DOHH2 (cell line): Measurements from ENCODE around the gene IFIH1.

Experiments used
- H3F3A ChIP-seq: fragments of 200-600 bp; sonication (generic), shearing (Covaris generic); 2 replicates; pipeline ENCODE4 v1.6.0; 2016; ENCODE audit warnings: antibody characterized with exemption, mild to moderate bottlenecking; ENCODE audit not compliant: control insufficient read depth, insufficient read depth
- H3K27ac ChIP-seq: fragments of 200-600 bp; sonication (generic); 2 replicates; pipeline ENCODE4 v1.5.1; 2014; ENCODE audit warnings: low read depth, mild to moderate bottlenecking, low read length, moderate library complexity
- H3K27me3 ChIP-seq: fragments of 200-600 bp; sonication (generic); 2 replicates; pipeline ENCODE4 v1.6.1; 2014; ENCODE audit warnings: mild to moderate bottlenecking, low read length, mixed read lengths; ENCODE audit not compliant: control insufficient read depth
- H3K36me3 ChIP-seq: fragments of 200-600 bp; sonication (generic); 2 replicates; pipeline ENCODE4 v1.6.1; 2014; ENCODE audit warnings: mild to moderate bottlenecking, low read length, moderate library complexity, mixed read lengths; ENCODE audit not compliant: control insufficient read depth
- H3K4me1 ChIP-seq: fragments of 200-600 bp; sonication (generic); 2 replicates; pipeline ENCODE4 v1.6.1; 2014; ENCODE audit warnings: mild to moderate bottlenecking, low read length, mixed read lengths; ENCODE audit not compliant: control insufficient read depth
- H3K4me2 ChIP-seq: fragments of 200-600 bp; sonication (generic); 2 replicates; pipeline ENCODE4 v1.6.0; 2014; ENCODE audit warnings: mild to moderate bottlenecking, low read length, moderate library complexity
- H3K4me3 ChIP-seq: fragments of 200-600 bp; sonication (generic); 2 replicates; pipeline ENCODE4 v1.5.1; 2014; ENCODE audit warnings: mild to moderate bottlenecking, low read length, mixed read lengths
- H3K79me2 ChIP-seq: fragments of 200-600 bp; sonication (generic); 2 replicates; pipeline ENCODE4 v1.6.1; 2014; ENCODE audit warnings: mild to moderate bottlenecking, low read length, mixed read lengths; ENCODE audit not compliant: control insufficient read depth
- H3K9me2 ChIP-seq: fragments of 200-600 bp; sonication (generic); replicated peaks from 2 replicates; pipeline ENCODE4 v1.6.1; 2014; ENCODE audit warnings: mild to moderate bottlenecking, low read length, mixed read lengths; ENCODE audit not compliant: control insufficient read depth
- H3K9me3 ChIP-seq: fragments of 200-600 bp; sonication (generic); 2 replicates; pipeline ENCODE4 v1.6.1; 2014; ENCODE audit warnings: antibody characterized with exemption, low read length, mixed read lengths; ENCODE audit not compliant: control insufficient read depth, insufficient read depth
- H4K20me1 ChIP-seq: fragments of 200-600 bp; sonication (generic); 2 replicates; pipeline ENCODE4 v1.6.0; 2014; ENCODE audit warnings: low read depth, mild to moderate bottlenecking, antibody characterized with exemption, low read length, moderate library complexity; ENCODE audit not compliant: control insufficient read depth, insufficient read depth
- EZH2phosphoT487 ChIP-seq: fragments of 200-600 bp; sonication (generic); IDR thresholded peaks from 2 replicates; pipeline ENCODE4 v1.6.1; 2017; ENCODE audit warnings: borderline replicate concordance, mild to moderate bottlenecking, antibody characterized with exemption, low read length, moderate library complexity, mixed read lengths
- TF ChIP-seq, protein P1 (sequence below): fragments of 200-600 bp; sonication (generic); IDR thresholded peaks from one replicate; pipeline ENCODE4 v1.5.1; 2014; ENCODE audit warnings: antibody characterized with exemption, mild to moderate bottlenecking, low read depth, low read length; ENCODE audit not compliant: poor library complexity, severe bottlenecking

Gene IFIH1

DNA sequence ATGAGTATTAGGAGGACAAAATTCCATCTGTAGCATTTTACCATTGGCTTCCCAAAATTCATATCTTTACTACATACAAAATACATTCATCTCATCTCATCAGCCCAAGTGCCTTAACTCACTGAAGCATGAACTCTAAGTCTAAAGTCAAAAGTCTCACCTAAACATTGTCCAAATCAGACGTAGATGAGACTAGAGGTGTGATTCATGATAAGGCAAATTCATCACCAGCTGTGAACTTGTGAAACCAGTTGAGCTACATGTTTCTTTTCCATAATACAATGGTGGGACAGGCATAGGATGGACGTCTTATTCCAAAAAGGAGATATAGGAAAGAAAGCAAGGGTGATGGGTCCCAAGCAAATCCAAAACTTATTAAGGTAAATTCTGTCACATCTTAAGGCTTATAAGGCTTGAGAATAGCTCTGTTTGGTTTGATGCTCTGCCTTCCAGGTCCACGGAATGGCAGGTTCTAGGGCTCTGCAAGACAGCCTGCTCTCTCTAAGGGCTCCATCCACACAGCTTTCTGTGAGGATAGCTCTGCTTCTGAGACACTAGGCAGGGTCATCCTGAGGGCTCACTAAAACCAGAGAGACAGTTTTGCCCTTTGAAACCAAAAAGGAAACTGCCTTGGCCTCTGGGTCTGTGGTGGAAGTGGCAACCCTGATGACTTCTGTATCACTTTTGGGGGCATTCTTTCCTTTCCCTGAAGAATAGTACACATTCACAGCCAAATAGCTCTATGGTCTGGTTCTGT lies 9.6 kb downstream of the IFIH1 start:
- Histone ChIP-seq H3K36me3 (no peaks in the 10 kb centered on the region), H3K27ac (no peak overlapping the region), H4K20me1 (no peaks in the 10 kb centered on the region), H3K27me3 (peaks cover 6% of the 10 kb centered on the region; the same call in 1 of the 2 replicates), H3K9me2 (no peaks in the 10 kb centered on the region), H3K4me2 (no peak overlapping the region), H3K4me3 (no peak overlapping the region), H3F3A (no peaks in the 10 kb centered on the region), H3K9me3 (no peaks in the 10 kb centered on the region), H3K79me2 (no peaks in the 10 kb centered on the region), H3K4me1 (no peaks in the 10 kb centered on the region)
- no peak for TF ChIP-seq EZH2phosphoT487
- TF ChIP-seq, protein P1, sequence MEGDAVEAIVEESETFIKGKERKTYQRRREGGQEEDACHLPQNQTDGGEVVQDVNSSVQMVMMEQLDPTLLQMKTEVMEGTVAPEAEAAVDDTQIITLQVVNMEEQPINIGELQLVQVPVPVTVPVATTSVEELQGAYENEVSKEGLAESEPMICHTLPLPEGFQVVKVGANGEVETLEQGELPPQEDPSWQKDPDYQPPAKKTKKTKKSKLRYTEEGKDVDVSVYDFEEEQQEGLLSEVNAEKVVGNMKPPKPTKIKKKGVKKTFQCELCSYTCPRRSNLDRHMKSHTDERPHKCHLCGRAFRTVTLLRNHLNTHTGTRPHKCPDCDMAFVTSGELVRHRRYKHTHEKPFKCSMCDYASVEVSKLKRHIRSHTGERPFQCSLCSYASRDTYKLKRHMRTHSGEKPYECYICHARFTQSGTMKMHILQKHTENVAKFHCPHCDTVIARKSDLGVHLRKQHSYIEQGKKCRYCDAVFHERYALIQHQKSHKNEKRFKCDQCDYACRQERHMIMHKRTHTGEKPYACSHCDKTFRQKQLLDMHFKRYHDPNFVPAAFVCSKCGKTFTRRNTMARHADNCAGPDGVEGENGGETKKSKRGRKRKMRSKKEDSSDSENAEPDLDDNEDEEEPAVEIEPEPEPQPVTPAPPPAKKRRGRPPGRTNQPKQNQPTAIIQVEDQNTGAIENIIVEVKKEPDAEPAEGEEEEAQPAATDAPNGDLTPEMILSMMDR = no peak

DNA sequence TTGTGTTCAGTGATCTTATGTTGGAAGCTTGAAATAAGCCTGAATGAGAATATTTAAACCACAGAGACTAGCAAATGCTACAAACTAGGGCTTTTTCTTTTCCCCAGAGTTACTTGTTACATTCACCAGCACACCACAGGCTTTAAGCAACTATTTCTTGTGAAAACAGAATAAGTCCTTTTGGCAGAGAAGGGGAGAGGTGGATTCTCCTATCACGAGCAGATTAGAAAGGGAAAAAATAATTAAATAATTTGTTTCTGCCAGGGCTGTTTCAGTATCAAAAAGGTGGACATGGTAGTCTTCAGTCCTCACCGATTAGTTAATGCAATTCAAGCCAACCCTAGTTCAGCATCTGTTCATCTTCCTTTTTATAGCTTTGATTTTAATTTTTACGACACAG lies 12.6 kb downstream of the IFIH1 start:
- TF ChIP-seq, protein P1 = no peak
- TF ChIP-seq EZH2phosphoT487 = no peak
- Histone ChIP-seq H3K9me2 (no peaks in the 10 kb centered on the region), H3K9me3 (no peaks in the 10 kb centered on the region), H3K4me2 (no peak overlapping the region), H4K20me1 (no peaks in the 10 kb centered on the region), H3F3A (no peaks in the 10 kb centered on the region), H3K4me1 (no peaks in the 10 kb centered on the region), H3K79me2 (no peaks in the 10 kb centered on the region), H3K27ac (no peak overlapping the region), H3K36me3 (no peaks in the 10 kb centered on the region), H3K27me3 (no peaks in the 10 kb centered on the region), H3K4me3 (no peak overlapping the region)

DNA sequence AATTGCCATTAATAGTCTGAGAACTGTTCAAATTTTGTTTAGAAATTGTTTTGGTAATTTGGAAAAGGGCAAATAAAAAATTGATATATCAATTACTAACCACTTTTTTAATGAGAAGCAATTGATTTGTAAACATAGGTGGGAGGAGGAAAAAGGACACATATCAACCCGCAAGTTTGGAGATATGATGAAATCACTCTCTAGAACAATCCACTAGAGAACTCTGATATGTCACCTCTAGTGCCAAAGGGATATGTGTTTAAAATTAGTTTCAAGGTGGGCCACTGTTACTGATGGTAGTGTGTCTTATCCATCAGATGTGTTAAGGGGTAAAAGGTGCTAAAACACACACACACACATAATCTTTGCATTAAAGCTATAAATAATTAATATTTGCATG lies 16.6 kb downstream of the IFIH1 start:
- H3K27me3 ChIP-seq = no peaks in the 10 kb centered on the region
- TF ChIP-seq, protein P1 = no peak
- TF ChIP-seq EZH2phosphoT487 = no peak

More for the DNA sequence above, 16.6 kb downstream of the IFIH1 start:
- H3K9me3 ChIP-seq = no peaks in the 10 kb centered on the region
- H4K20me1 ChIP-seq = no peaks in the 10 kb centered on the region
- no peaks in the 10 kb centered on the region for H3K4me1 ChIP-seq
- H3K27ac ChIP-seq = no peak overlapping the region
- no peak overlapping the region for H3K4me2 ChIP-seq
- H3K9me2 ChIP-seq = no peaks in the 10 kb centered on the region
- no peak overlapping the region for H3K4me3 ChIP-seq
- H3K36me3 ChIP-seq = no peaks in the 10 kb centered on the region
- H3F3A ChIP-seq = no peaks in the 10 kb centered on the region
- no peaks in the 10 kb centered on the region for H3K79me2 ChIP-seq
